GM18507 (cell line): ENCODE data around the gene RPL36AL.
"Not testable (repeated sequence)": the region's sequence is repeated elsewhere in the genome, so short reads cannot be mapped to it uniquely, and the experiment has no call there.

Source experiments
- DNase-seq: peaks from one replicate; pipeline ENCODE4 v3.0.0; 2011; ENCODE audit warnings: low read depth; ENCODE audit not compliant: insufficient read length; ENCODE audit errors: extremely low spot score
- FAIRE-seq: peaks from 2 replicates; lab custom pipeline; 2011; peaks lifted over from hg19 to GRCh38; lab: Jason Lieb, UNC

The RPL36AL gene

DNA sequence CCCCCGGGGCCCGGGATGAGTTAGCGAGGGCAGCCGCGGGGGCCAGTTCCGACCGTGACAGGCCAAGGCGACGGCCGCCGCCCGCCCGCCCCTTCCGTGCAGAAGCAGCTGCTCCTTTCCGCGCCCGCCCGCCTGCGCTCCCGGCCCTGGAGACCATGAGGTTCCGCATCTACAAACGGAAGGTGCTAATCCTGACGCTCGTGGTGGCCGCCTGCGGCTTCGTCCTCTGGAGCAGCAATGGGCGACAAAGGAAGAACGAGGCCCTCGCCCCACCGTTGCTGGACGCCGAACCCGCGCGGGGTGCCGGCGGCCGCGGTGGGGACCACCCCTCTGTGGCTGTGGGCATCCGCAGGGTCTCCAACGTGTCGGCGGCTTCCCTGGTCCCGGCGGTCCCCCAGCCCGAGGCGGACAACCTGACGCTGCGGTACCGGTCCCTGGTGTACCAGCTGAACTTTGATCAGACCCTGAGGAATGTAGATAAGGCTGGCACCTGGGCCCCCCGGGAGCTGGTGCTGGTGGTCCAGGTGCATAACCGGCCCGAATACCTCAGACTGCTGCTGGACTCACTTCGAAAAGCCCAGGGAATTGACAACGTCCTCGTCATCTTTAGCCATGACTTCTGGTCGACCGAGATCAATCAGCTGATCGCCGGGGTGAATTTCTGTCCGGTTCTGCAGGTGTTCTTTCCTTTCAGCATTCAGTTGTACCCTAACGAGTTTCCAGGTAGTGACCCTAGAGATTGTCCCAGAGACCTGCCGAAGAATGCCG is 872 bp upstream of the RPL36AL start:
- FAIRE-seq (no peak), DNase-seq (no peak)

DNA sequence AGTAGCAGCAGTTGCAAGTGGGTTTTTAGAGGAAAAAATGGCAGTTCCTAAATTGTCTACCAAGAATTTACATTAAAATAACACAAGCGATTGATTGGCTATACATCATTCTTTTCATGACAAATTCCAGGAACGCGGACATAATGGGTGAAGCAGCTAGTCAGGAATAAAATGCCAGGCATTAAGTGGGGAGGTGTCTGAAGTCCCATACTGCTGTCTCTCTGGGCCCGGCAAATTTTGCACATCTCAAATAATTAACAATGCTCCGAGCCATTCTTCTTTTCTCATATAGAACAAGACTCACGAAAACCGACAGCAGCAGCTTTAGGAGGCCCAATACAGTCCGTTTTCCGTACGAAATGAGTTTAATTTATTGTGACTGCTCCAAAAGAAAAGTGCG is 696 bp downstream of the RPL36AL start:
- DNase-seq (no peak), FAIRE-seq (no peak)

GRCh38 chr14:49619273-49619672 is 1.2 kb downstream of the RPL36AL start:
- not testable (repeated sequence) for DNase-seq, FAIRE-seq

DNA sequence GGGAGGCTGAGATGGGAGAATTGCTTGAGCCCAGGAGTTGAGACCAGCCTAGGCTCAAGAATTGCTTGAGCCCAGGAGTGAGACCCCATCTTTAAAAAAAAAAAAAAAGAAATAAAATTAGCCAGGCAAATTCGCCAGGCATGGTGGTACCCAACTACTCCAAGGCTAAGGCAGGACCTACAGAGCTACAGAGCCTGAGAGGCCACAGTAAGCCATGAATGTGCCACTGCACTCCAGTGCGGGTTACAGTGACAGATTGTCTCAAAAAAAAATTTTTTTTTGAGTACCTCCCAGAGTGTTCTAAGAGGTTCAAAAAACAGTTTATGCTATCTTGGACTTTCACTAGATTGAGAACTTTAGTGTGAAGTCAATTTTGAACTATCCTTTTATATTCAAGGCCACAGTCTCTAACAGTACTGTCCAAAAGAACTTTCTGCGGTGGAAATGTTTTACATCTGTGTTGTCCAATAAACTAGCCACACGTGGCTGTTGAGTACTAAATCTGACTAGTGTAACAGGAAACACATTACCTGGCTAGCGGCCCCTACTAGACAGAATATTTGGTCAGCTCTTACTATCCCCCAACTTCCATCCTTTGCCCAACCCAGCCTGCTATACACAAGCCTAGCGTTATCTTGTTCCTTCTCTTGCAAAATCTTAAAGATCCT is 2.4 kb downstream of the RPL36AL start:
- no peak for DNase-seq
- FAIRE-seq: no peak

DNA sequence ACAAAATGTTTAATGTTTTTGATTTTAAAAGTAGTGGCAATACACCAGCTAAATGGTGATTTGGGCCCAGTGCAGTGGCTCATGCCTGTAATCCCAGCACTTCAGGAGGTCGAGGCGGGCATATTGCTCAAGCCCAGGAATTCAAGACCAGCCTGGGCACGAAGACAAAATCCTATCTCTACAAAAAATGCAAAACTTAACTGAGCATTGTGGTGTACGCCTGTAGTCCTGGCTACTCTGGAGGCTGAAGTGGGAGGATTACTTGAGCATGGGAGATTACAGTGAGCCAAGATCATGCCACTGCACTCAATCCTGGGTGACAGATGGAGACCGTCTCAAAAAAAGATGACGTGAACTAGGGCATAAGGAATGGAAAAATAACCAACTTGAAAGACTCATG is 4.7 kb downstream of the RPL36AL start:
- DNase-seq (no peak), FAIRE-seq (no peak)

GRCh38 chr14:49614196-49614595 is 6.2 kb downstream of the RPL36AL start:
- FAIRE-seq (no peak), DNase-seq (no peak)

DNA sequence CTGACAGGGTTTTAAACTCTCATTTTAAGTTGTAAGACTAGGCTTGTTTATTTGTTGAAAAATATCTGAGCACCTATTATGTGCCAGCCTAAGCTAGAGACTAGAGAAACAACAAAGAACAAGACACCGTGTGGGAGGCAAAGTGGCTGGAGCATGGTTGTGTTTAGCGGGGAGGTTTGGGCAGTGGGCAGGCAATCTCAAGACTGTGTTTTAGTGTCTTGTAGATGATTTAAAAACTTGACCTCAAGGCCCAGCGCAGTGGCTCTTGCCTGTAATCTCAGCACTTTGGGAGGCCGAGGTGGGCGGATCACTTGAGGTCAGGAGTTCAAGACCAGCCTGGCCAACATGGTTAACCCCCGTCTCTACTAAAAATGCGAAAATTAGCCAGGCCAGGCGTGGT is 7.8 kb downstream of the RPL36AL start:
- no peak for FAIRE-seq
- DNase-seq: no peak

DNA sequence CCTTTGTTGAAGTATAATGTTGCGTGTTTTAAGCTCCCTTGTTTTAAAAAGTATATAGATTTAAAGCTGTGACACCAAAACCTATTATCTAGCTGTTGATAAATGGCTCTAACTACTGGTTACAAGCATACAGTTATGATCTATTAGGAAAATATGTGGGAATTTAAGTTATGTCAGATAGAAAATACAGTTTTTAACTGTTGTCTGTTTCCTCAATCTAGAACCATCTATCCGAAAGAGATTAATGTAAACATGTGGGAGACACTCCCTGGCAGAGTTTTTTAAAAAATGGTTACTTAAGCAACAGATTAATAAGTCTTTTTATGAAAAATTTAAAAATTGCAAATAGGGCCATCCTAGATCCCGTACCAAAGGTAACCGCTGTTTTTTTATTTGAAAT is 8.2 kb downstream of the RPL36AL start:
- DNase-seq (no peak), FAIRE-seq (no peak)

GRCh38 chr14:49607583-49607982 is 12.8 kb downstream of the RPL36AL start:
- DNase-seq (no peak), FAIRE-seq (no peak)

GRCh38 chr14:49598485-49599300 is 21.7 kb downstream of the RPL36AL start, which contains the start of gene LRR1:
Gene LRR1 (plus strand): TSS chr14:49598940. CDS start chr14:49599021, 81 bp downstream.
- FAIRE-seq (peak; percentile 76), DNase-seq (peak; percentile 54)

GRCh38 chr14:49598189-49598484 is 22.3 kb downstream of the RPL36AL start:
- FAIRE-seq: no peak
- DNase-seq: no peak

GRCh38 chr14:49594347-49595091 is 25.9 kb downstream of the RPL36AL start:
- DNase-seq: no peak
- peak; percentile 69 for FAIRE-seq

DNA sequence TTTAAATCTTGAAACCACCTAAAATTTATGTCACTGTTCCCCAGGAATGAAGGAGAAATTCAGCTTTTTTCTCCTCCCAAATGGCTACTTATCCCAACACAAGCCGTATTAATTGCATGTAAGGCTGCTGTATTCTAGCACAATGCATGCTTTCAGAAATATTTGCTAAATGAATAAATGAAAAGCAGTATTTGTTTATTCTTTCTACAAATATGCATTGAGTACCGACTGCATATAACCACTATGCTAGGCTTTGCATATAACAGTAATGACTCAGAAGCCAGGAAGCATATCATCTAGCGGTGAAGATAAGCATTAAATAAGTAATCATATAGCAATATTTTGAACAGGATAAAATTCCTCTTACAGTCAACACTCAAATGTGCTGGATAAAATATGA is 27.4 kb downstream of the RPL36AL start:
- FAIRE-seq (no peak), DNase-seq (no peak)

GRCh38 chr14:49589387-49589786 is 31.0 kb downstream of the RPL36AL start:
- DNase-seq (no peak), FAIRE-seq (no peak)

GRCh38 chr14:49586673-49587460 is 33.6 kb downstream of the RPL36AL start:
- FAIRE-seq: peak; percentile 48

DNA sequence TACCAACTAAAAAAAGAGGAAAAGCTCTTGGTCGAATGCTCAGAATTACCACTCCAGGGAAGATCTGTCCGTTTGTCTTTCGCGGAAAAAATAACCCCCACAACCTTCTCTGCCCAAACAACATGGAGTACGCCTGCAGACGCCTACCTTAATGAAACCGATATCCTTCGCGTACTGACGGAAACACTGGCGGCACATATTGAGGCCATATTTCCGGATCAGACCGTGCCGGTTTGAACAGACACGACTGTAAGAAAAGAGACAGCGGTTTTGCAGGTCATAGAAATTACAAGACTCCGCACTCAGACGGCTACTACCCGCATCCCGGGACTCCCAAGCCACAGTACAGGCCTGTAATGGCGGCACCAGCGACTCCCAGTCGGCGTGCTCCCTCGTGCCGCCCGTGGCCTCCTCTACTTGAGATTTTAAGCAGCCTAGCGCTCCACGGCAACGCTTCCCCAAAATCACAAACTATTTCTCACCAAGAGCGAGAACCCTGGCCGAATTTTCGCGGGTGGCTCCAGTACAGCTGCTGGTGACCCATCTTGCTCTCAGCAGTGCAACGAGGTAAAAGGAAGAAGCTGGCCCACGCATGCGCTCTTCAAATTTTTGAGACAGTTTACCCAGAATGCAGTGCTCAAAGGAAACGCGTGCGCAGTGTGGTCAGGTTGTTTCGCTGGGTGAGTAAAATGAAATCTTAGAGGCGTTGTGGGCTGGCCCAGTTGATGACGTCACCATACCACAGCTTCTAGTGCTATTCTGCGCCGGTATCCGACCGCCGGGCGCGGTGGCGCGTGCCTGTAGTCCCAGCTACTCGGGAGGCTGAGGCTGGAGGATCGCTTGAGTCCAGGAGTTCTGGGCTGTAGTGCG is 34.4 kb downstream of the RPL36AL start, which contains the start of gene RPS29:
Gene RPS29 (minus strand): TSS at position 578 of the 870 bp plus-strand sequence. CDS start 34 bp downstream, at position 544.
- FAIRE-seq: peak; percentile 96
- DNase-seq: peak; percentile 84

More at GRCh38 chr14:49586673-49587460, 33.6 kb downstream of the RPL36AL start:
- DNase-seq: no peak

- FAIRE-seq, DNase-seq: not testable (repeated sequence)
Observed at GRCh38 chr14:49584981-49585640, 35.3 kb downstream of the RPL36AL start.
